BLaER1 treated with 17β-estradiol and CSF1 and Interleukin-3, amounts not matched to agents 10 nM and 100 nM (cell line): ENCODE measurements around the gene C2orf49.
A peak's percentile ranks its signal among the peaks of the same experiment; 100 is the strongest.

ENCODE experiments used
- H3K27ac ChIP-seq, 11 experiments: shearing (Covaris generic); formaldehyde crosslinking; 2 replicates each; pipeline ENCODE4 v1.8.1; 2022
- H3K27me3 ChIP-seq, 11 experiments: shearing (Covaris generic); formaldehyde crosslinking; 2 replicates each; pipeline ENCODE4 v1.8.1; 2022
- H3K36me3 ChIP-seq, 11 experiments: shearing (Covaris generic); formaldehyde crosslinking; 2 replicates each; pipeline ENCODE4 v1.8.1; 2022
- H3K4me1 ChIP-seq, 10 experiments: shearing (Covaris generic); formaldehyde crosslinking; 2 replicates each; pipeline ENCODE4 v1.8.1; 2022
- H3K4me2 ChIP-seq, 11 experiments: shearing (Covaris generic); formaldehyde crosslinking; 2 replicates each; pipeline ENCODE4 v1.8.1; 2022
- H3K4me3 ChIP-seq, 10 experiments: shearing (Covaris generic); formaldehyde crosslinking; 2 replicates each; pipeline ENCODE4 v1.8.1; 2022
- H3K9ac ChIP-seq, 11 experiments: shearing (Covaris generic); formaldehyde crosslinking; 2 replicates each; pipeline ENCODE4 v1.8.1; 2022
- H3K9me3 ChIP-seq, 11 experiments: shearing (Covaris generic); formaldehyde crosslinking; replicated peaks in 1 of 11; 2 replicates each; pipeline ENCODE4 v1.8.1; 2022
- H4K20me1 ChIP-seq, 11 experiments: shearing (Covaris generic); formaldehyde crosslinking; 2 replicates each; pipeline ENCODE4 v1.8.1; 2022
- Cebpa-rat ChIP-seq, 11 experiments: shearing (Covaris generic); IDR thresholded peaks; 2 replicates each; pipeline ENCODE4 v1.8.1; 2022

C2orf49 gene

DNA sequence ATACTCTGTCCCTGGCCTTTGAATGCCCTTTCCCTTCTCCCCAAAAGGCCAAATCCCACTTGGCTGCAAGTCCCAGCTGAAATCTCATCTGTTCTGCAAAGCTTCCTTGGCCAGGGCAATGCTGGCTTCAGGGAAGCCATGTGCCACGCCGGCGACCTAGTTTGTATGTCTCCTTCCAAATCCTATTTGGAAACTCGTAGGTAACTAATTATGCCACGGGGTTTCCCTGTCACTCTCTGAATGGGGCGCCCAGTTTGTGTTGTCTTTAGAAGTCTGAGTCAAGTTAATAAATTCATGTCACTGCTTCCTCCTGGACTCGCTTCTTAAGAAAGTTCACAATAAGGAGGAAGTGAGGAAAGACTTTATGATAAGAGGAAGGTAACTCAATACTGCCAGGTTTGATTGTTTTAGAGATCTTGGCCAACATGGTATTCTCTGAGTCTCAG, 42.4 kb downstream of the C2orf49 start:
- TF ChIP-seq Cebpa-rat (IDR thresholded peaks at IDR 0.05), result no peak
- Histone ChIP-seq H3K4me3 (no peak overlapping the region), H3K9ac (no peak overlapping the region), H3K27me3 (no peaks in the 10 kb centered on the region), H3K36me3 (no peaks in the 10 kb centered on the region), H3K9me3 (no peaks in the 10 kb centered on the region), H3K27ac (no peak overlapping the region), H4K20me1 (no peaks in the 10 kb centered on the region), H3K4me2 (peak overlapping the region in 2 of 11 experiments; percentile 2 to 42; a peak in 2 of 22 replicates), H3K4me1 (peaks cover 10 to 19% (median 16%) of the 10 kb centered on the region in 10 experiments; a peak in 19 of 20 replicates)

DNA sequence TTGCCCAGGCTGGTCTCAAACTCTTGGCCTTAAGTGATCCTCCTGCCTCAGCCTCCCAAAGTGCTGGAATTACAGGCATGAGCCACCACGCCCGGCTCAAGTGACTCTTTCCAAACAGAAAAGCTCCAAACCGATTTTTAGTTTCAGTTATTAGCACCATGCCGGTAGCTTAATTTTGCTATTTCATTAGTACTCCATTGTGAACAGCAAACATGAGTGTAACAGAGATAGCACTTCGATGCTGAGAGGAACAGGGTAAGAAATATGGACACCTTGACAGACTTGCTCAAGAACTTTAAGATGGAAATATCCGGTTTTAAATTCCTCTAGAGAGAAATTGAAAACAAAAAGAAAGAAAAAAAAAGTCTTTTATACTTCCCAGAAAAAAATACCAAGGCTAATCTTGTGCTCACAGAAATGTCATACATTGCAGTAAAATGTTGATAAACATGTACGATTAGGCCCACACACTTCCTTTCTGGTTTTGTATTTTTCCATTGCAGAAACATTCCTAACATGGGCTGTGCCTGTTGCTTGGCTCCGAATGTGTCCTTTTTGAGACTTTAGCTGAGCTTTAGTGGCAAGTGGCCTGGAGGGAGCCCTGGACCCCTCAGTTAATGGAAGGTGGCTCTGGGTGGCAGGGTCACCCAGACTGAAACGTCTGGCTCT, 43.2 kb downstream of the C2orf49 start:
- H3K27me3 ChIP-seq, result no peaks in the 10 kb centered on the region
- no peak overlapping the region for H3K9ac ChIP-seq
- no peaks in the 10 kb centered on the region for H4K20me1 ChIP-seq
- H3K36me3 ChIP-seq, result no peaks in the 10 kb centered on the region
- TF ChIP-seq Cebpa-rat (IDR thresholded peaks at IDR 0.05), result no peak
- H3K4me1 ChIP-seq, result peaks cover 10 to 23% (median 17%) of the 10 kb centered on the region in 10 experiments; a peak in 19 of 20 replicates
- no peak overlapping the region for H3K27ac ChIP-seq
- no peak overlapping the region for H3K4me3 ChIP-seq
- H3K9me3 ChIP-seq, result no peaks in the 10 kb centered on the region
- H3K4me2 ChIP-seq, result no peak overlapping the region

DNA sequence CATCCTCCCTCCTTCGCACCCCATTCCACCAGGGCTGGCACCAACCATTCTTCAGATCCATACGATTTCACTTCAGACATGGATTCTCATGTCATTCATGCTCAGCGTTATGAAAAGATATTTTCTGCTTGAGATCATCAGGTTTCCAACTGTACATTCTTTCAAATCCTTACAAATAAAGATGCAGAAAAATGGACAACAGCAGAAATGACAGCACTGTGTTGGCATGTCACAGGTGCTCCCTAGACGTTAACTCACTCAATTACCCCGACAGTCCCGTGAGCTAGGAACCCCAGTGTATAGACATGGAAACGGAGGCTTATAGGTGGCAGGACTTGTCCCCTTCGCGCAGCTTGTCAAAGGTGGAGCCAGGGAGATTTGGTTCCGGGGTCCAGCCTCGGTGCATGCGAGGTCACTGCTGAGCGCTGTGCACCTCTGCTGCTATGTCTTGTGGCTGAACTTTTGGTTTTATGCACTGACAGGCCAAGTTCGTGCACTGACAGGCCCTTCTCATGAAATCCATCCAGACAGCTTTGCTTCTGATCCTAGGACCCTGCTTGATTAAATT, 43.8 kb downstream of the C2orf49 start:
- Histone ChIP-seq H3K9ac (no peak overlapping the region), H3K9me3 (no peaks in the 10 kb centered on the region), H4K20me1 (no peaks in the 10 kb centered on the region), H3K4me1 (peaks cover 10 to 30% (median 17%) of the 10 kb centered on the region in 10 experiments; a peak in 19 of 20 replicates), H3K36me3 (no peaks in the 10 kb centered on the region), H3K27me3 (no peaks in the 10 kb centered on the region), H3K27ac (no peak overlapping the region), H3K4me2 (no peak overlapping the region), H3K4me3 (no peak overlapping the region)
- TF ChIP-seq Cebpa-rat (IDR thresholded peaks at IDR 0.05), result no peak

DNA sequence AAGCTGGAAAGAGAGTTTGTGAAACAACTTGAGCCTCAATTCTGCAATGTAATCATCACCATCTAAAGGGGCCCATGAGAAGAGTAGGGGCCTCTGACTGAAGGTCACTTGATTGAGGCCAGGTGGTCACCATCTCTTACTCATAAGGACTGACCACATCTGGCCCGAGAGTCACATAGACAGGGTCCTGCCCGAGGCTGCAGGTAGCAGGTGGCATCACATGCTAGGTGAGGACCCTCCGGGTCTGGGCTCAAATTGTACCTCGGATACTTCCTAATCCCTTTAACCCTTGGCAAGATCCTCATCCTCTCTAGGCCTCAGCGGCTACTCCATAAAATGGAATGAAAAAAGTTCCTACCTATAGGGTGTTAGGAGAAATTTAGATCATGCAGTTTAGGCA, 44.8 kb downstream of the C2orf49 start:
- no peak for TF ChIP-seq Cebpa-rat (IDR thresholded peaks at IDR 0.05)
- Histone ChIP-seq H4K20me1 (no peaks in the 10 kb centered on the region), H3K4me1 (peaks cover 10 to 30% (median 17%) of the 10 kb centered on the region in 10 experiments; a peak in 19 of 20 replicates), H3K27me3 (no peaks in the 10 kb centered on the region), H3K9ac (no peak overlapping the region), H3K36me3 (no peaks in the 10 kb centered on the region), H3K9me3 (no peaks in the 10 kb centered on the region), H3K27ac (no peak overlapping the region), H3K4me2 (no peak overlapping the region), H3K4me3 (no peak overlapping the region)

DNA sequence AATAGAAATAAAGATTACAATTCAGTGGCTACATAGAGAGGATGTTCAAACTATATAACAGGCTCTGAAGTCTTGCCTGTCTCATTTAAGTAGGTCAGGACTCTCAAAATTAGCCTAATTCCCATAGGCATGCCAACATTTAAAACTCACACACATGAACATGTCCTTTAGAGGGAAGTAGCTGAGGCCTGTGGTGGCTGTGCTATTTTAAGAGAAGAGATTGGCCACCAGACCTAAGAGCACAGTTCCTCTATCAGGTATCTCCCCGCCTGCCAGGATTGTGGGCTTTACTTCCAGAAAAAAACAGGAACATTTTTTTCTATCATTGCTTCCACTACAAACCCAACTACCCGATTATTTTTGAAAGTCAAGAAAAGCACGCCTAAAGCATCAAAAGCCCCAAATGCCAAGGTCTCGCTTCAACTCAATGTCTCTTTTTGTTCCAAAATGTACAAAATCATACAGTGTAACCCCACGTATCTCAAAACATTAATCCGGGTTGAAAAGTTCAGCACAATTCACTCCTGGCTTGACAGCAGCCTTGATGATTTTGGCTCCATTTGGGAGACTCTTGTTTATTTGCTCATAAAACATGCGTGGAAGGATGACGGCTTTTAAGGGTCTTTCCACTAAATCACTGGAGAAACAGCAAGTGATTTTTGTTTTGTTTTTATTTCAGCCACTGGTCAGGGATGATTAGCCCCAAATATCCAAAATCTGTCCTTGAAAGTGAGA, 46.3 kb downstream of the C2orf49 start:
- H4K20me1 ChIP-seq, result no peaks in the 10 kb centered on the region
- H3K27ac ChIP-seq, result no peak overlapping the region
- no peaks in the 10 kb centered on the region for H3K27me3 ChIP-seq
- peaks cover 10 to 30% (median 17%) of the 10 kb centered on the region in 10 experiments; a peak in 19 of 20 replicates for H3K4me1 ChIP-seq
- H3K36me3 ChIP-seq, result no peaks in the 10 kb centered on the region
- no peak for TF ChIP-seq Cebpa-rat (IDR thresholded peaks at IDR 0.05)
- peak overlapping the region; percentile 0 to 60 (median 31); a peak in 19 of 22 replicates for H3K4me2 ChIP-seq
- H3K9ac ChIP-seq, result no peak overlapping the region
- no peak overlapping the region for H3K4me3 ChIP-seq
- no peaks in the 10 kb centered on the region for H3K9me3 ChIP-seq

DNA sequence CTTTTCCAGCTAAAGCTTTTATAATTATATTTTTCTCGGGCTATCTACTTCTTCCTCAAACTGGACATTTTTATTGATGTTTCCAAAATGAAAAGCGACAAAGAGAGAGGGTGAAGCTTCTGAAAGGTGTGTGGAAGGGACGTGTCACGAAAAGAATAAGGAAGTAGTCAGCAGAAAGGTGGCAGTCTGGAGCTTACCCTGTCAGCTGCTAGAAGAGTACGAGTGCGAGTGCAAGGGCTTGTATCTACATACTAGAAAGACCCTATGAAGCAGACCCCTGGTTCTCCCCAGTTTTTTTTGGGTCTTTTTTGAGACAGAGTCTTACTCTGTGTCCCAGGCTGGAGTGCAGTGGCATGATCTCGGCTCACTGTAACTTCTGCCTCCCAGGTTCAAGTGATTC, 46.9 kb downstream of the C2orf49 start:
- Histone ChIP-seq H3K27ac (no peak overlapping the region), H3K4me2 (peak overlapping the region in 2 of 11 experiments; percentile 36 to 60; a peak in 1 of 22 replicates), H3K9me3 (no peaks in the 10 kb centered on the region), H3K9ac (no peak overlapping the region), H4K20me1 (no peaks in the 10 kb centered on the region), H3K4me3 (no peak overlapping the region), H3K27me3 (no peaks in the 10 kb centered on the region), H3K36me3 (no peaks in the 10 kb centered on the region), H3K4me1 (peaks cover 10 to 30% (median 17%) of the 10 kb centered on the region in 10 experiments; a peak in 19 of 20 replicates)
- TF ChIP-seq Cebpa-rat (IDR thresholded peaks at IDR 0.05), result no peak

DNA sequence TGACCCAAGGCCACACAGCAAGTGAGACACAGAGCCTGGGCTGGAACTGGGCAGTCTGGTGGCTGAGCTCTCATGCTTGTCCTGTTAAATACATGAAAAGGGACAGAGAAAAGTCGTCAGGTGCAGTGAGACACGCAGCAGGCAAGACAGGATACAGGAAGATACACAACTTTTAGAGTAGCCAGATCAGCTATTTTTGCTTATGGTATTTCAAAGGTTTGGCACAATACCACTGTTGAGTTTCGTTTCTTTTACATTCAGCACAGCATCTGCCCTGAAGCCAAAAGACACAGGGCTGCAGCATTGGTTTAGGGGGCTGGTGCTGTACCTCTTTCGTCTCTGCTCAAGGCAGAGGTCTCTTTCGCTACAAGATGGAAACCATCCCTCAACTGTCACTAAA, 47.5 kb downstream of the C2orf49 start:
- H4K20me1 ChIP-seq, result no peaks in the 10 kb centered on the region
- H3K27ac ChIP-seq, result no peak overlapping the region
- no peak overlapping the region for H3K9ac ChIP-seq
- H3K36me3 ChIP-seq, result no peaks in the 10 kb centered on the region
- H3K9me3 ChIP-seq, result no peaks in the 10 kb centered on the region
- H3K4me2 ChIP-seq, result peak overlapping the region in 4 of 11 experiments; percentile 16 to 22 (median 18); a peak in 3 of 22 replicates
- H3K4me3 ChIP-seq, result no peak overlapping the region
- TF ChIP-seq Cebpa-rat (IDR thresholded peaks at IDR 0.05), result no peak
- H3K27me3 ChIP-seq, result no peaks in the 10 kb centered on the region
- H3K4me1 ChIP-seq, result peaks cover 10 to 30% (median 14%) of the 10 kb centered on the region in 10 experiments; a peak in 19 of 20 replicates

DNA sequence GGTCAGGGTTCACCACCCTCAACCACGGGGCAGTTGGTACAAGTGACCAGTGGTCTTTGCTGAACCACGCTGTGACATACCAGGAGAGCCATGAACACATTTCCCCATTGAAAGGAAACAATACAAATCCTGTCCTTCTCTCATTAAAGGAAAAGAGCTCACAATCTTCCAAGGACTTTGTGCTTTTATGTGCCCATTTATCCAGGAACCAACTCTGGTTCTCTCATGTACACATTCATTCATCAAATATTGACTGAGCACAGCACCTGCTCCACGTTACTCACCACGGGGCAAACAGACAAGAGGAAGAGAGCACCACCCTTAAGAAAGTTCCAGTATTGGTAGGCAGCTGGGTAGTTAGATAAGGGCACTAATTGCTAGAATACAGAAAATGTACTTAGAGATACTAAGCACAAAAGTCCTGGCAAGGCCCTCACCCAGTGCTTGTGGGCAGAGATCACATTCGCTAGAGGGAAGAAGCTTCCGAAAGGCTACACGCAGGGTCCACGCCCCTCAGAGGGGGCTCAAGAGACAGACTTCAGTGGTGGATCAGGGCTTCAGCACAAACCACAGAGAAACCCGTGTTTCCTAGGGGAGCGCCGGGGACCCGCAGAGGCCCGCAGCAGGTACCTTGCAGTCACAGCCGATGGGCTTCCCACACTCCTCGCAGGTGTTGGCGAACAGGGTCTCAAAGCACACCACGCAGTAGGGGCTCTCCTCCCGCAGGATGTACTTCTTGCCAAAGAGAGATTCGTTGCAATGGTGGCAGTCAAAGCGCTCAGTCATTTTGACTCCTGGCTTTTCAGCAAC, 48.6 kb downstream of the C2orf49 start:
- Histone ChIP-seq H3K4me1 (peaks cover 10 to 30% (median 13%) of the 10 kb centered on the region in 10 experiments; a peak in 19 of 20 replicates), H3K4me2 (peak overlapping the region in 2 of 11 experiments; percentile 16 to 19; a peak in 3 of 22 replicates), H3K27ac (no peak overlapping the region), H3K9ac (no peak overlapping the region), H3K27me3 (no peaks in the 10 kb centered on the region), H3K36me3 (no peaks in the 10 kb centered on the region), H4K20me1 (no peaks in the 10 kb centered on the region), H3K4me3 (no peak overlapping the region), H3K9me3 (no peaks in the 10 kb centered on the region)
- no peak for TF ChIP-seq Cebpa-rat (IDR thresholded peaks at IDR 0.05)
